Measurements from ENCODE around the gene CNTN4. TPM values are rescaled to one million over a fixed set of nuclear protein-coding genes. Genes with fewer than 3 reads are reported as not detected.

The CNTN4 gene
- total RNA-seq, 1 experiment from 2014 or later: not detected

DNA sequence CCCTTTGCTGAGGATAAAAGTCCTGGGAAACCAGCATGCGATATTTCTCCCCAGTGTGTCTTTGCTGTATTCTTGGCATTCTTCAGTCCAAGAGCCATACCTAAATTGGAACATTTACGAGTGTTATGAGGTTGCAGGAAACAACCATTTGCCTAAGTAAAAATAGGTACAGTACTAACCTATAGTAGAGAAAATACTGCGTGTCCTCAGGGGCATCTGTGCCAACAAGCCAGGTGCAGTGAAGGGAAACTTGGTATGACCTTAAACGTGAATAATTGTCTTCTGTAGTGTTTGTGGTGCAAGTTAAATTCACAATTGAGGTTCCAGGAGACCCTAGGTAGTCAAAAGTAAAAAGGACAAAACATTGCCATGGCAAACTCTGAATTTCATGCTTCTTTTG is 999.3 kb downstream of the CNTN4 start:
- ChIA-PET CTCF (no interaction called here), POLR2A (no interaction called here)
- Mint-ChIP-seq H3K36me3 (peaks cover 22% of the 10 kb centered on the region), H3K4me3 (no peak overlapping the region), H3K9me3 (peaks cover 58% of the 10 kb centered on the region), H3K27me3 (ENCODE audit: low read depth) (no peaks in the 10 kb centered on the region), H3K4me1 (no peaks in the 10 kb centered on the region), H3K27ac (no peak overlapping the region)
- no peak for ATAC-seq
- no peak for DNase-seq (ENCODE audit: low spot score)
- TF ChIP-seq ZNF671 (CRISPR knock-in tag; IDR thresholded peaks at IDR 0.05): no peak
- TF ChIP-seq, protein P1, sequence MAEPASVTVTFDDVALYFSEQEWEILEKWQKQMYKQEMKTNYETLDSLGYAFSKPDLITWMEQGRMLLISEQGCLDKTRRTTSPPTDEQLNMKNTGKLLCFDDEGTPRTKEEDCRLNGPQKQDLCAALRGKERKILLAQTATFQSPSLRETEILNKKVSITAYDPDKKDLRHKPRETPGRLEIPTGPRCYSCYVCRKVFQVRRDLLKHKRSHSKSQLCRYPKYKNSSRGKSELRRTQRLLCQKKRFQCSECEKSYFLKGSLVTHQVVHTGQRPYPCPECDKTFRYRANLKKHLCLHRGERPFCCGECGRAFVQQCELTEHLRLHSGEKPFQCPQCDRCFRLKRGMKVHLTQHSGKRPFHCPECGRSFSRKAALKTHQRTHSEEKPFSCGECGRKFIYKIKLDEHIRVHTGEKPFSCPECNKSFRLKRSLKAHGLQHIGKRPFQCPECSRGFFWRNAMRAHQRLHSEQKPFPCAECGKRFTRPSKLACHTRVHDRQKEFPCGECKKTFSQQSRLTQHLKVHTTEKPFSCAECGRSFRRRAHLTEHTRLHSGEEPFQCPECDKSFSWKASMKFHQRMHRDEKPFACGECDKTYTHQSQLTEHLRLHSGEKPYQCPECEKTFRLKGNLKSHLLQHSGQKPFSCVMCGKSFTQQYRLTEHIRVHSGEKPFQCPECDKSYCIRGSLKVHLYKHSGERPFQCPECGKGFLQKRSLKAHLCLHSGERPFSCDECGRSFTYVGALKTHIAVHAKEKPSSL (CRISPR knock-in tag; conservative IDR thresholded peaks at IDR 0.05): no peak
- TF ChIP-seq, protein P2, sequence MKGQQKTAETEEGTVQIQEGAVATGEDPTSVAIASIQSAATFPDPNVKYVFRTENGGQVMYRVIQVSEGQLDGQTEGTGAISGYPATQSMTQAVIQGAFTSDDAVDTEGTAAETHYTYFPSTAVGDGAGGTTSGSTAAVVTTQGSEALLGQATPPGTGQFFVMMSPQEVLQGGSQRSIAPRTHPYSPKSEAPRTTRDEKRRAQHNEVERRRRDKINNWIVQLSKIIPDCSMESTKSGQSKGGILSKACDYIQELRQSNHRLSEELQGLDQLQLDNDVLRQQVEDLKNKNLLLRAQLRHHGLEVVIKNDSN (CRISPR knock-in tag; IDR thresholded peaks at IDR 0.05): no peak
- TF ChIP-seq, protein P3, sequence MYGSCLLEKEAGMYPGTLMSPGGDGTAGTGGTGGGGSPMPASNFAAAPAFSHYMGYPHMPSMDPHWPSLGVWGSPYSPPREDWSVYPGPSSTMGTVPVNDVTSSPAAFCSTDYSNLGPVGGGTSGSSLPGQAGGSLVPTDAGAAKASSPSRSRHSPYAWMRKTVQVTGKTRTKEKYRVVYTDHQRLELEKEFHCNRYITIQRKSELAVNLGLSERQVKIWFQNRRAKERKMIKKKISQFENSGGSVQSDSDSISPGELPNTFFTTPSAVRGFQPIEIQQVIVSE (CRISPR knock-in tag; IDR thresholded peaks at IDR 0.05; ENCODE audit: borderline replicate concordance): no peak
- TF ChIP-seq ZNF232 (CRISPR knock-in tag; IDR thresholded peaks at IDR 0.05): no peak
- TF ChIP-seq NR3C1 (CRISPR knock-in tag; conservative IDR thresholded peaks at IDR 0.05; ENCODE audit: low read depth): no peak
- TF ChIP-seq ZNF138 (CRISPR knock-in tag; conservative IDR thresholded peaks at IDR 0.05): no peak
- TF ChIP-seq NR2C2 (CRISPR knock-in tag; IDR thresholded peaks at IDR 0.05): no peak
- no peak for TF ChIP-seq RELA (CRISPR knock-in tag; IDR thresholded peaks at IDR 0.05; ENCODE audit: borderline replicate concordance)

DNA sequence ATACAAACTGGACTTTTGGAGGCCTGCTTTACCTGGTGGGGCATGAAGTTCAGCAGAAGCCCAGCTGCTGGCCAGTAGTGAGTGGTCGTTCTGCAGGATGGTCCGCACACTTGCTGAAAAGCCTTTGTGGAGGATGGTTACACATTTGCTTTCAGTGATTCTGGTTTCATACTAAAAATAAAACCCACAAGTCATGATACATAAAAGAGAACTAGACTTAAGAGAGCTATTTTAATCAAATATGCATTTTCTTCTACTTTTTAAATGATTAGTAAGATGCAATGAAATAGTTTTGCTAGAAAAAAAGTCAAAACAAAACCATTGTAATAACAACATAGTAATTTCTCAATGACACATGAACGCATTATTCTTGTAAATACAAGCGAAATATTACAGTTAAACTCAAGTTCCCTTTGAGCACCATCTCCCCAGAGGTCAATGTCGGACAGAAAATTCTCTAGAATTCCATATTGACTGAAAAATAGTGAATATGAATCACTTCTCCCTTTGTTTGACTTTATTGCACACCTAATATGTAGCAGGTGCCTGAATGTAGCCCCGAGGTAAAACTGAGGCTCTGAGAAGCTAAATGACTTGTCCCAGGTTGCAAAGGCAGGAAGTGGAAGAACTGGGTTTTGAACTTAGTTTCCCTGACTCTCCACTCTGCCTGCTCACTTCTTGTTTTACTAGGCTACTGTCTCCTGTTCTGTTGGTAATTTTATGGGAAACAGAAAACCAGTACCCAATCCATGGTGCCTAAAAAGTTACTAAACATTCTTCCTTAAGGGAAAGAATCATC is 1003.2 kb downstream of the CNTN4 start:
- ChIA-PET CTCF (no interaction called here), POLR2A (no interaction called here)
- H3K27me3 Mint-ChIP-seq (ENCODE audit: low read depth): no peaks in the 10 kb centered on the region; the same call in 1 of the 2 replicates
- H3K4me3 Mint-ChIP-seq: no peak overlapping the region
- no peaks in the 10 kb centered on the region for H3K4me1 Mint-ChIP-seq
- H3K27ac Mint-ChIP-seq: no peak overlapping the region
- peaks cover 49% of the 10 kb centered on the region for H3K9me3 Mint-ChIP-seq
- DNase-seq (ENCODE audit: low spot score) (no peak), ATAC-seq (no peak)
- no peak for TF ChIP-seq ETV6 (CRISPR knock-in tag; IDR thresholded peaks at IDR 0.05)
- no peak for TF ChIP-seq ELF4 (CRISPR knock-in tag; IDR thresholded peaks at IDR 0.05; ENCODE audit: low read depth)
- TF ChIP-seq, protein P4, sequence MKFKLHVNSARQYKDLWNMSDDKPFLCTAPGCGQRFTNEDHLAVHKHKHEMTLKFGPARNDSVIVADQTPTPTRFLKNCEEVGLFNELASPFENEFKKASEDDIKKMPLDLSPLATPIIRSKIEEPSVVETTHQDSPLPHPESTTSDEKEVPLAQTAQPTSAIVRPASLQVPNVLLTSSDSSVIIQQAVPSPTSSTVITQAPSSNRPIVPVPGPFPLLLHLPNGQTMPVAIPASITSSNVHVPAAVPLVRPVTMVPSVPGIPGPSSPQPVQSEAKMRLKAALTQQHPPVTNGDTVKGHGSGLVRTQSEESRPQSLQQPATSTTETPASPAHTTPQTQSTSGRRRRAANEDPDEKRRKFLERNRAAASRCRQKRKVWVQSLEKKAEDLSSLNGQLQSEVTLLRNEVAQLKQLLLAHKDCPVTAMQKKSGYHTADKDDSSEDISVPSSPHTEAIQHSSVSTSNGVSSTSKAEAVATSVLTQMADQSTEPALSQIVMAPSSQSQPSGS (CRISPR knock-in tag; IDR thresholded peaks at IDR 0.05; ENCODE audit: borderline replicate concordance, low read depth): no peak
- peaks cover 18% of the 10 kb centered on the region for H3K36me3 Mint-ChIP-seq

DNA sequence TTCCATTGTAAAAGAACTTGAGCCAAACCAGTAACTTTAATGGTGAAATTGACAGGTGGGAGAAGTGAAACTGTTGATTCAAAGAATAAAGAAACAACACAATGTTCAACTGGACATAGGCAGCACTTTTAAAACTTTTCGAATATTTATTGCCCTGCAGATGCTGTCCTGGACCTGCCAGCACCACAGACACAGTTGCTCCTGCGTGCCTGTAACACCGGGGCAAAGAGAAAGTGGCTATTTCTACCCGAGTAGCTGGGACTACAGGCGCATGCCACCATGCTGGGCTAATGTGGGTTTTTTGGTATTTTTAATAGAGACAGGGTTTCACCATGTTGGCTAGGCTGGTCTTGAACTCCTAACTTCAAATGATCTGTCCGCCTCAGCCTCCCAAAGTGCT is 1004.1 kb downstream of the CNTN4 start:
- H3K27ac Mint-ChIP-seq: no peak overlapping the region
- H3K36me3 Mint-ChIP-seq: peaks cover 19% of the 10 kb centered on the region
- no peak overlapping the region for H3K4me3 Mint-ChIP-seq
- no peak for DNase-seq (ENCODE audit: low spot score)
- ChIA-PET POLR2A (no interaction called here), CTCF (no interaction called here)
- H3K4me1 Mint-ChIP-seq: no peaks in the 10 kb centered on the region
- H3K9me3 Mint-ChIP-seq: peaks cover 52% of the 10 kb centered on the region
- ATAC-seq: no peak
- no peaks in the 10 kb centered on the region; the same call in 1 of the 2 replicates for H3K27me3 Mint-ChIP-seq (ENCODE audit: low read depth)
- TF ChIP-seq TEAD4 (CRISPR knock-in tag; IDR thresholded peaks at IDR 0.05): no peak
- TF ChIP-seq, protein P5, sequence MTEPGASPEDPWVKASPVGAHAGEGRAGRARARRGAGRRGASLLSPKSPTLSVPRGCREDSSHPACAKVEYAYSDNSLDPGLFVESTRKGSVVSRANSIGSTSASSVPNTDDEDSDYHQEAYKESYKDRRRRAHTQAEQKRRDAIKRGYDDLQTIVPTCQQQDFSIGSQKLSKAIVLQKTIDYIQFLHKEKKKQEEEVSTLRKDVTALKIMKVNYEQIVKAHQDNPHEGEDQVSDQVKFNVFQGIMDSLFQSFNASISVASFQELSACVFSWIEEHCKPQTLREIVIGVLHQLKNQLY (CRISPR knock-in tag; IDR thresholded peaks at IDR 0.05): no peak
- TF ChIP-seq OVOL2 (CRISPR knock-in tag; IDR thresholded peaks at IDR 0.05; ENCODE audit: borderline replicate concordance): no peak
- TF ChIP-seq, protein P6, sequence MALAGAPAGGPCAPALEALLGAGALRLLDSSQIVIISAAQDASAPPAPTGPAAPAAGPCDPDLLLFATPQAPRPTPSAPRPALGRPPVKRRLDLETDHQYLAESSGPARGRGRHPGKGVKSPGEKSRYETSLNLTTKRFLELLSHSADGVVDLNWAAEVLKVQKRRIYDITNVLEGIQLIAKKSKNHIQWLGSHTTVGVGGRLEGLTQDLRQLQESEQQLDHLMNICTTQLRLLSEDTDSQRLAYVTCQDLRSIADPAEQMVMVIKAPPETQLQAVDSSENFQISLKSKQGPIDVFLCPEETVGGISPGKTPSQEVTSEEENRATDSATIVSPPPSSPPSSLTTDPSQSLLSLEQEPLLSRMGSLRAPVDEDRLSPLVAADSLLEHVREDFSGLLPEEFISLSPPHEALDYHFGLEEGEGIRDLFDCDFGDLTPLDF (CRISPR knock-in tag; IDR thresholded peaks at IDR 0.05): no peak
- TF ChIP-seq, protein P7, sequence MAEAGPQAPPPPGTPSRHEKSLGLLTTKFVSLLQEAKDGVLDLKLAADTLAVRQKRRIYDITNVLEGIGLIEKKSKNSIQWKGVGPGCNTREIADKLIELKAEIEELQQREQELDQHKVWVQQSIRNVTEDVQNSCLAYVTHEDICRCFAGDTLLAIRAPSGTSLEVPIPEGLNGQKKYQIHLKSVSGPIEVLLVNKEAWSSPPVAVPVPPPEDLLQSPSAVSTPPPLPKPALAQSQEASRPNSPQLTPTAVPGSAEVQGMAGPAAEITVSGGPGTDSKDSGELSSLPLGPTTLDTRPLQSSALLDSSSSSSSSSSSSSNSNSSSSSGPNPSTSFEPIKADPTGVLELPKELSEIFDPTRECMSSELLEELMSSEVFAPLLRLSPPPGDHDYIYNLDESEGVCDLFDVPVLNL (CRISPR knock-in tag; IDR thresholded peaks at IDR 0.05; ENCODE audit: borderline replicate concordance, low read depth): no peak
- TF ChIP-seq, protein P8, sequence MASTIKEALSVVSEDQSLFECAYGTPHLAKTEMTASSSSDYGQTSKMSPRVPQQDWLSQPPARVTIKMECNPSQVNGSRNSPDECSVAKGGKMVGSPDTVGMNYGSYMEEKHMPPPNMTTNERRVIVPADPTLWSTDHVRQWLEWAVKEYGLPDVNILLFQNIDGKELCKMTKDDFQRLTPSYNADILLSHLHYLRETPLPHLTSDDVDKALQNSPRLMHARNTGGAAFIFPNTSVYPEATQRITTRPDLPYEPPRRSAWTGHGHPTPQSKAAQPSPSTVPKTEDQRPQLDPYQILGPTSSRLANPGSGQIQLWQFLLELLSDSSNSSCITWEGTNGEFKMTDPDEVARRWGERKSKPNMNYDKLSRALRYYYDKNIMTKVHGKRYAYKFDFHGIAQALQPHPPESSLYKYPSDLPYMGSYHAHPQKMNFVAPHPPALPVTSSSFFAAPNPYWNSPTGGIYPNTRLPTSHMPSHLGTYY (CRISPR knock-in tag; IDR thresholded peaks at IDR 0.05): no peak
- TF ChIP-seq FOXK1 (CRISPR knock-in tag; IDR thresholded peaks at IDR 0.05): no peak
- no peak for TF ChIP-seq SOX15 (CRISPR knock-in tag; IDR thresholded peaks at IDR 0.05)
- no peak for TF ChIP-seq JAZF1 (CRISPR knock-in tag; IDR thresholded peaks at IDR 0.05)
- no peak for TF ChIP-seq TEAD1 (CRISPR knock-in tag; IDR thresholded peaks at IDR 0.05)
- no peak for TF ChIP-seq ESRRA (CRISPR knock-in tag; IDR thresholded peaks at IDR 0.05; ENCODE audit: borderline replicate concordance)
